Loucy (cell line): ENCODE measurements around the gene NUDT4.
A peak's percentile ranks its signal among the peaks of the same experiment; 100 is the strongest.

Experiments
- H2AFZ ChIP-seq: fragments of 200-600 bp; sonication (generic); 2 replicates; pipeline ENCODE4 v1.6.0; 2016; ENCODE audit warnings: antibody characterized with exemption, mild to moderate bottlenecking, low read length, moderate library complexity
- H3F3A ChIP-seq: fragments of 200-600 bp; 2 replicates; pipeline ENCODE4 v1.6.0; 2016; ENCODE audit warnings: antibody characterized with exemption, low read depth, mild to moderate bottlenecking
- H3K27me3 ChIP-seq: fragments of 200-600 bp; sonication (generic); 2 replicates; pipeline ENCODE4 v1.6.1; 2014; ENCODE audit warnings: low read length, mild to moderate bottlenecking; ENCODE audit not compliant: insufficient read depth, poor library complexity, severe bottlenecking
- H3K36me3 ChIP-seq: fragments of 200-600 bp; sonication (generic); 2 replicates; pipeline ENCODE4 v1.6.1; 2016; ENCODE audit warnings: low read length; ENCODE audit not compliant: insufficient read depth
- H3K4me1 ChIP-seq: fragments of 200-600 bp; sonication (generic); 2 replicates; pipeline ENCODE4 v1.5.1; 2014; ENCODE audit warnings: low read length, mild to moderate bottlenecking; ENCODE audit not compliant: insufficient read depth, poor library complexity, severe bottlenecking
- H3K4me2 ChIP-seq: fragments of 200-600 bp; sonication (generic); 2 replicates; pipeline ENCODE4 v1.6.0; 2014; ENCODE audit warnings: antibody characterized with exemption, low read length, low read depth, mild to moderate bottlenecking; ENCODE audit not compliant: poor library complexity, severe bottlenecking
- H3K4me3 ChIP-seq: fragments of 200-600 bp; sonication (generic); 2 replicates; pipeline ENCODE4 v1.5.1; 2014; ENCODE audit warnings: low read length, mild to moderate bottlenecking, mixed read lengths; ENCODE audit not compliant: poor library complexity, severe bottlenecking
- H3K79me2 ChIP-seq: fragments of 200-600 bp; sonication (generic); 2 replicates; pipeline ENCODE4 v1.6.1; 2014; ENCODE audit warnings: low read length; ENCODE audit not compliant: insufficient read depth
- H3K9ac ChIP-seq: fragments of 200-600 bp; sonication (generic); 2 replicates; pipeline ENCODE4 v1.6.0; 2014; ENCODE audit warnings: mild to moderate bottlenecking, low read depth, low read length, moderate library complexity; ENCODE audit not compliant: poor library complexity, severe bottlenecking
- H3K9me2 ChIP-seq: fragments of 200-600 bp; sonication (generic); replicated peaks from 2 replicates; pipeline ENCODE4 v1.6.1; 2016; ENCODE audit warnings: low read depth, low read length, mixed read lengths
- H3K9me3 ChIP-seq: fragments of 200-600 bp; sonication (generic); 2 replicates; pipeline ENCODE4 v1.6.1; 2014; ENCODE audit warnings: mild to moderate bottlenecking, antibody characterized with exemption, low read length, low read depth; ENCODE audit not compliant: insufficient read depth
- H4K20me1 ChIP-seq: fragments of 200-600 bp; sonication (generic); 2 replicates; pipeline ENCODE4 v1.6.0; 2014; ENCODE audit warnings: antibody characterized with exemption, low read length, mild to moderate bottlenecking; ENCODE audit not compliant: insufficient read depth, poor library complexity, severe bottlenecking
- CTCF ChIP-seq: fragments of 200-600 bp; sonication (generic); conservative IDR thresholded peaks from 2 replicates; pipeline ENCODE4 v1.5.1; 2014; ENCODE audit warnings: mild to moderate bottlenecking, antibody characterized with exemption, low read length
- EZH2phosphoT487 ChIP-seq: fragments of 200-600 bp; IDR thresholded peaks from 2 replicates; pipeline ENCODE4 v1.6.1; 2018; ENCODE audit warnings: antibody characterized with exemption, mild to moderate bottlenecking, moderate library complexity, borderline replicate concordance

NUDT4 gene

DNA sequence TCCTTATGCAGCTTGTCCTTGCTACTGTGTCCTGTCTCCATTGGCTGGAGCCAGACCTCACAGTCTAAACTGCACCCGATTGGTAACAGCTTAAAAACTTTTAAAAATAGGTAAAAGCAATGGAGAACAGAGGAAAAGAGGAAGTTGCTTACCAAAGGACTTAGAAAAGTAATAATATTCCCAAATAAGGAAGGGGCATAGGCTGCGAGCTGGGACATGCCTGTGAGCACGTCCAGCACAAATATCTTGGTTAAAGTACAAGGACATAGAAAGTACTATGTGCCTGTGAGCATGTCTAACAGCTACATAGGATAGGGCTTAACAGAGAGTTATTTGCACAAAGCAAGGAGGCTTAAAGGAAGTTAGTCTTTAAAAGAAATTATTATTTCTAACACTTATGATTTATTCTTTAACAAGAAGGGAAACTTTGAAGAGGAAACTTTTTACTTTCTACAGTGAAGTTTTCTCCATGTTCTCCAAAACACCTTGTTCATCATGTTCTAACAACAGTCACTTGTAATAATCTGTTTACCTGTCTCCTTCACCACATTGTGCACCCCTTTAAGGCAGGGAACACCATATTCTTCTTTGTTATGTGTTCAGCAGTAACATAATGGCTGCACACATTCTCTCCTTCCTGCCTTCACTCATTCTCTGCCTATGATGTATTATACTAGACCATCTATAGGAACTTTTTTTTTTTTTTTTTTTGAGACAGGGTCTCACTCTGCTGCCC, 73.9 kb downstream of the NUDT4 start:
- Histone ChIP-seq H4K20me1 (no peaks in the 10 kb centered on the region), H3F3A (no peaks in the 10 kb centered on the region), H3K9ac (no peak overlapping the region), H3K9me3 (no peaks in the 10 kb centered on the region), H3K79me2 (no peaks in the 10 kb centered on the region), H2AFZ (0 out of 2 replicates have a peak overlapping the region, but pooled peaks have one; percentile 54), H3K27me3 (no peaks in the 10 kb centered on the region), H3K36me3 (no peaks in the 10 kb centered on the region), H3K4me1 (peaks cover 11% of the 10 kb centered on the region), H3K4me3 (no peak overlapping the region), H3K4me2 (no peak overlapping the region), H3K9me2 (no peaks in the 10 kb centered on the region)
- TF ChIP-seq CTCF (no peak), EZH2phosphoT487 (no peak)

DNA sequence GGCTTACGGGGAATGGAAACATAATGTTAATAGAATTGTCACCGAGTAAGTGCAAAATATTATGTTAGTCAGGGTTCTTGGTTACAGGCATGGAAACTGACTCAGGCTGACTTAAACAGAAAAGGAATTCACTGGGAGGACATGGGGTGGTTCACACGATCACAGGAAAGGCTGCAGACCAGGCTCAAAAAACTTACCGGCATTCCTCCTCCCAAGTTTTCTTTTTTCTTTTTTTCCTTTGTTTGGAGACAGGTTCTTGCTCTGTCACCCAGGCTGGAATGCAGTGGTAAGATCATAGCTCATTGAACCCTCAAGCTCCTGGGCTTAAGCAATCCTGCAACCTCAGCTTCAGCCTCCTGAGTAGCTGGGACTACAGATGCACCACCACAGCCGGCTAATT, 75.9 kb downstream of the NUDT4 start:
- no peaks in the 10 kb centered on the region for H3F3A ChIP-seq

DNA sequence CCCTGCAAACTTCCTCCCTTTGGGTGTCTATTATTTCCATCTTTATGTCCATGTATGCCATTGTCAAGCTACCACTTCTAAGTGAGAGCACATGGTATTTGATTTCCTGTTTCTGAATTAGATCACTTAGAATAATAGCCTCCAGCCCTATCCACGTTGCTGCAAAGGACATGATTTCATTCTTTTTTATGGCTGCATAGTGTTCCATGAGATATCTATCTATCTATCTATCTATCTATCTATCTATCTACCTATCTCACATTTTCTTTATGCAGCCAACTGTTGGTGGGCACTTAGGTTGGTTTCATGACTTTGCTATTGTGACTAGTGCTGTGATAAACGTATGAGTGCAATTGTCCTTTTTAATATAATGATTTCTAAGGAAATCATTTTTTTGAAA, 78.4 kb downstream of the NUDT4 start:
- no peaks in the 10 kb centered on the region for H3K36me3 ChIP-seq
- no peaks in the 10 kb centered on the region for H3F3A ChIP-seq
- H3K27me3 ChIP-seq: no peaks in the 10 kb centered on the region
- H3K4me3 ChIP-seq: no peak overlapping the region
- no peak overlapping the region for H2AFZ ChIP-seq
- TF ChIP-seq CTCF (no peak), EZH2phosphoT487 (no peak)
- H3K9ac ChIP-seq: no peak overlapping the region
- no peaks in the 10 kb centered on the region for H3K9me3 ChIP-seq
- no peaks in the 10 kb centered on the region for H4K20me1 ChIP-seq
- peaks cover 5% of the 10 kb centered on the region for H3K4me1 ChIP-seq
- no peak overlapping the region for H3K4me2 ChIP-seq
- H3K9me2 ChIP-seq: no peaks in the 10 kb centered on the region
- H3K79me2 ChIP-seq: no peaks in the 10 kb centered on the region

More for the DNA sequence above, 75.9 kb downstream of the NUDT4 start:
- Histone ChIP-seq H3K4me2 (no peak overlapping the region), H2AFZ (no peak overlapping the region), H3K27me3 (no peaks in the 10 kb centered on the region), H3K4me1 (peaks cover 11% of the 10 kb centered on the region), H3K4me3 (no peak overlapping the region), H3K79me2 (no peaks in the 10 kb centered on the region), H3K36me3 (no peaks in the 10 kb centered on the region), H4K20me1 (no peaks in the 10 kb centered on the region), H3K9me2 (no peaks in the 10 kb centered on the region), H3K9me3 (no peaks in the 10 kb centered on the region), H3K9ac (no peak overlapping the region)
- TF ChIP-seq EZH2phosphoT487: no peak
- TF ChIP-seq CTCF: no peak
